ENCODE results near the gene SDK2.
A peak's percentile ranks its signal among the peaks of the same experiment; 100 is the strongest.
"Not testable (repeated sequence)": the region's sequence is repeated elsewhere in the genome, so short reads cannot be mapped to it uniquely, and the experiment has no call there.

The SDK2 gene

GRCh38 chr17:73336408-73337329 lies 307.6 kb downstream of the SDK2 start:
- DNase-seq, result no peak

GRCh38 chr17:73335591-73336407 lies 308.4 kb downstream of the SDK2 start:
- peak; percentile 29 for DNase-seq

GRCh38 chr17:73334771-73335513 lies 309.3 kb downstream of the SDK2 start:
- no peak for DNase-seq

GRCh38 chr17:73333445-73333844 lies 310.8 kb downstream of the SDK2 start:
- not testable (repeated sequence) for DNase-seq

GRCh38 chr17:73331060-73331459 lies 313.2 kb downstream of the SDK2 start:
- no peak for DNase-seq

GRCh38 chr17:73327676-73328075 lies 316.6 kb downstream of the SDK2 start:
- DNase-seq, result no peak

- DNase-seq, result no peak
Measured at GRCh38 chr17:73325527-73325842, 318.8 kb downstream of the SDK2 start.

- DNase-seq, result no peak
Measured at GRCh38 chr17:73324711-73325526, 319.3 kb downstream of the SDK2 start.

GRCh38 chr17:73324160-73324475 lies 320.1 kb downstream of the SDK2 start:
- DNase-seq, result no peak

GRCh38 chr17:73323409-73324159 lies 320.7 kb downstream of the SDK2 start:
- no peak for DNase-seq

GRCh38 chr17:73320601-73321264 lies 323.5 kb downstream of the SDK2 start:
- no peak for DNase-seq

- DNase-seq, result no peak
Measured at GRCh38 chr17:73319766-73320165, 324.5 kb downstream of the SDK2 start.

- no peak for DNase-seq
Measured at GRCh38 chr17:73318836-73319235, 325.4 kb downstream of the SDK2 start.

- no peak for DNase-seq
Measured at GRCh38 chr17:73318427-73318813, 325.8 kb downstream of the SDK2 start.

- no peak for DNase-seq
Measured at GRCh38 chr17:73317513-73318426, 326.5 kb downstream of the SDK2 start.

GRCh38 chr17:73316919-73317505 lies 327.2 kb downstream of the SDK2 start:
- no peak for DNase-seq

GRCh38 chr17:73315471-73315870 lies 328.8 kb downstream of the SDK2 start:
- no peak for DNase-seq

GRCh38 chr17:73313526-73314127 lies 330.6 kb downstream of the SDK2 start:
- no peak for DNase-seq

GRCh38 chr17:73312887-73313286 lies 331.4 kb downstream of the SDK2 start:
- not testable (repeated sequence) for DNase-seq

Data from RPMI8226 (cell line).